HG03139 (cell line): Measurements from ENCODE around the gene PDE5A.
"Not testable (repeated sequence)": the region's sequence is repeated elsewhere in the genome, so short reads cannot be mapped to it uniquely, and the experiment has no call there.

ENCODE experiments used
- ATAC-seq: cut with Tn5 transposase; IDR thresholded peaks from one replicate; pipeline ENCODE4 v1.9.1; 2021; ENCODE audit not compliant: unreplicated experiment

PDE5A gene

GRCh38 chr4:119646347-119647071 lies 17.9 kb upstream of the PDE5A start:
- ATAC-seq = no peak

GRCh38 chr4:119643306-119644042 lies 14.9 kb upstream of the PDE5A start:
- ATAC-seq = no peak

GRCh38 chr4:119641765-119642164 lies 13.2 kb upstream of the PDE5A start:
- no peak for ATAC-seq

GRCh38 chr4:119638359-119638758 lies 9.8 kb upstream of the PDE5A start:
- ATAC-seq = no peak

GRCh38 chr4:119636851-119637250 lies 8.2 kb upstream of the PDE5A start:
- ATAC-seq = not testable (repeated sequence)

- ATAC-seq = no peak
These were observed 3.6 kb upstream of the PDE5A start for GRCh38 chr4:119632216-119632615.

GRCh38 chr4:119629142-119629471 lies 503 bp upstream of the PDE5A start:
- ATAC-seq = peak; percentile 27

GRCh38 chr4:119627267-119628255 lies 1.0 kb downstream of the PDE5A start:
- ATAC-seq = peak; percentile 53

- no peak for ATAC-seq
These were observed 1.7 kb downstream of the PDE5A start for GRCh38 chr4:119626943-119627266.

- no peak for ATAC-seq
These were observed 2.2 kb downstream of the PDE5A start for GRCh38 chr4:119626420-119626819.

- no peak for ATAC-seq
These were observed 2.8 kb downstream of the PDE5A start for GRCh38 chr4:119625761-119626160.

- no peak for ATAC-seq
These were observed 4.2 kb downstream of the PDE5A start for GRCh38 chr4:119624356-119624755.

GRCh38 chr4:119623025-119623424 lies 5.6 kb downstream of the PDE5A start:
- no peak for ATAC-seq

GRCh38 chr4:119615068-119615719 lies 13.4 kb downstream of the PDE5A start:
- ATAC-seq = no peak

- no peak for ATAC-seq
These were observed 24.3 kb downstream of the PDE5A start for GRCh38 chr4:119604266-119604665.

- ATAC-seq = no peak
These were observed 26.2 kb downstream of the PDE5A start for GRCh38 chr4:119602366-119602765.

- ATAC-seq = no peak
These were observed 30.1 kb downstream of the PDE5A start for GRCh38 chr4:119598521-119598920.

- no peak for ATAC-seq
These were observed 31.2 kb downstream of the PDE5A start for GRCh38 chr4:119597377-119597776.

GRCh38 chr4:119593698-119594097 lies 34.9 kb downstream of the PDE5A start:
- no peak for ATAC-seq

- no peak for ATAC-seq
These were observed 35.8 kb downstream of the PDE5A start for GRCh38 chr4:119592830-119593229.

- ATAC-seq = no peak
These were observed 39.4 kb downstream of the PDE5A start for GRCh38 chr4:119589165-119589564.
